Measurements from ENCODE around the gene HSPB8. TPM values are rescaled to one million over a fixed set of nuclear protein-coding genes. Genes with fewer than 3 reads are reported as not detected.

Gene HSPB8
- total and polyA plus RNA-seq, 2 of the 4 experiments (the other 2 are of a cell fraction) = 12.9 to 25.8 TPM

GRCh38 chr12:119181202-119181601 is 2.5 kb downstream of the HSPB8 start (continued):
- TF ChIP-seq BHLHE40 (IDR thresholded peaks at IDR 0.05; ENCODE audit: low read depth, low read length) = no peak
- TF ChIP-seq CTCF (conservative IDR thresholded peaks at IDR 0.05; ENCODE audit: low read depth, low read length) = no peak

- peaks cover 3% of the 10 kb centered on the region for H3K36me3 ChIP-seq (ENCODE audit: control insufficient read depth, insufficient read depth, low read length)
- H3K18ac ChIP-seq (ENCODE audit: low read depth, low read length) = no peak overlapping the region
- H3K27me3 ChIP-seq (ENCODE audit: control insufficient read depth, insufficient read depth, low read length) = no peaks in the 10 kb centered on the region
- in situ Hi-C loops (cut with MboI; ENCODE audit: low sequenced_read_pairs) = loop anchor here (25.0 kb wide), 1 partner anchor 770 kb away; no protein-coding TSS in a partner anchor
- H3K14ac ChIP-seq (replicated peaks; ENCODE audit: low read depth, low read length) = no peak overlapping the region
- no peak overlapping the region for H3K9ac ChIP-seq (ENCODE audit: low read depth, low read length)
- H2BK5ac ChIP-seq (ENCODE audit: low read depth, low read length, poor library complexity, severe bottlenecking) = no peak overlapping the region
- no peak overlapping the region for H3K4me3 ChIP-seq (ENCODE audit: insufficient read depth, low read depth, low read length)
- H3K9me1 ChIP-seq (ENCODE audit: insufficient read depth, low read length) = no peaks in the 10 kb centered on the region; the same call in 1 of the 2 replicates
- H3K27ac ChIP-seq (ENCODE audit: insufficient read depth, low read length) = no peak overlapping the region
- no peak overlapping the region for H3K56ac ChIP-seq (ENCODE audit: extremely low read depth, insufficient read depth, low read length)
- no peak overlapping the region for H4K91ac ChIP-seq (ENCODE audit: insufficient read depth, low read depth, low read length)
- POLR2A ChIA-PET (ENCODE audit: unreplicated experiment) = interaction anchor here (0.5 kb wide), 1 partner anchor 536 kb away, joined by 3 read pairs; no protein-coding TSS in a partner anchor
- H2BK15ac ChIP-seq (ENCODE audit: low read depth, low read length) = no peak overlapping the region
- 80% methylated on average over 1 of the region's 3 CpGs; no CpG with 5 or more reads in 1 of the 2 experiments for WGBS, 2 experiments (ENCODE audit: extremely low coverage in 2 of 2, insufficient read length in 1 of 2)
- no peak overlapping the region for H3K23ac ChIP-seq (ENCODE audit: low read depth, low read length)
- DNase-seq (no peak), ATAC-seq (ENCODE audit: low read depth) (no peak)
- H4K8ac ChIP-seq (ENCODE audit: low read depth in 2 of 2, low read length in 2 of 2) = no peak overlapping the region
- dilution Hi-C loops (cut with HindIII; ENCODE audit: low sequenced_read_pairs, unreplicated experiment) = no loop called here
- BruUV-seq (replicated peaks) = no TSS peak
- H2AFZ ChIP-seq (replicated peaks; ENCODE audit: low read length, poor library complexity) = no peak overlapping the region
- CTCF ChIA-PET = interaction anchor here (0.6 to 1.4 kb wide), 2 partner anchors 22 to 26 kb away, joined by 3 read pairs; no protein-coding TSS in a partner anchor
- no peak overlapping the region for H2BK120ac ChIP-seq (ENCODE audit: low read depth, low read length)
- TF ChIP-seq RCOR1 (IDR thresholded peaks at IDR 0.05; ENCODE audit: insufficient replicate concordance, low read length) (peak; percentile 60), MAFK (IDR thresholded peaks at IDR 0.05; ENCODE audit: low read depth, low read length) (no peak)
- H2BK20ac ChIP-seq (ENCODE audit: low read depth, low read length) = no peak overlapping the region
- peaks cover 9% of the 10 kb centered on the region for H3K4me1 ChIP-seq (ENCODE audit: control insufficient read depth, insufficient read depth, low read length)
- no peak overlapping the region for H2AK5ac ChIP-seq (ENCODE audit: low read depth, low read length)
- no peak overlapping the region for H2AK9ac ChIP-seq (replicated peaks; ENCODE audit: low read depth, low read length, poor library complexity)
- no peaks in the 10 kb centered on the region for H4K20me1 ChIP-seq (ENCODE audit: insufficient read depth, low read length)
- H3K4me2 ChIP-seq (ENCODE audit: low read depth, low read length) = no peak overlapping the region
- no peak overlapping the region for H3K4ac ChIP-seq (ENCODE audit: low read depth, low read length)
- no peaks in the 10 kb centered on the region for H3K9me3 ChIP-seq (ENCODE audit: control insufficient read depth, insufficient read depth, low read length)
- peaks cover 25 to 27% of the 10 kb centered on the region in 2 experiments for H3K79me1 ChIP-seq (ENCODE audit: low read depth in 1 of 2, low read length in 2 of 2)
- no peak overlapping the region for H4K5ac ChIP-seq (ENCODE audit: low read depth, low read length)
- intact Hi-C loops (cut with micrococcal nuclease) = loop anchor here (2.0 kb wide), 1 partner anchor 67 kb away; no protein-coding TSS in a partner anchor
Measured at GRCh38 chr12:119181944-119182343, 3.2 kb downstream of the HSPB8 start.

All from IMR-90 (cell line).